Activated CD4-positive, alpha-beta T cell treated with anti-CD3 and anti-CD28 coated beads, Interleukin-2, amount 50 U/mL, for 48 hours (primary cell): ENCODE data around the gene CETP.
"Not testable (repeated sequence)": the region's sequence is repeated elsewhere in the genome, so short reads cannot be mapped to it uniquely, and the experiment has no call there.

Source experiments
- DNase-seq, 2 experiments: peaks; one replicate each; pipeline ENCODE4 v3.0.0-alpha.2; 2020

The CETP gene

DNA sequence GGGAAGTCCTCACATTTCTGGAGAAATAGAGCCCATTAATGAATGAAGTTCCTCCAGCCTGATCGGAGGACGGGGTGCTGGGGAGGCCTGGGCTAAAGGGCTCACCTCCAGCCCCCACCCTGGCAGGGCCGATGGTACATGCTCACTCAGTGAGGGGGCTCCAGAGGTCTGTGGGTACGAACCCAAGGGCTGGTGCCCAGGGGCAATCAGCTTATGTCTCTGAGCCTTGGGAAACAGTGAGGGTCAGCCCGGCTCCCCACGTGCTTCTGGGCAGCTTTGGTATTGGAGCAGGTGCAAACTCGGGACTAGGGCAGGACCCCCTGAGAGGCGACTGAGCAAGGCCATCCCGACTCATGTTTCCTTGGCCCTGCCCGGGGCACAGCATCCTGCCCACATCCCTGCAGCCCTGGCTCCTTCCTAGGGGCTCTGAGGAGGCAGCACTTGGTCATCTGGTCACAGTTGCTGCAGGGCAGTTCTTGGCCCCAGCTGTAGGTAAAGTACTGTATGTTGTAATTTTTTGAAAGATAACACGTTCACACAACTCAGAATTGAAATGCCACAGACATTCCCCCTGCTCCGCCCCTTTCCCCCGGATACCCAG lies 969 bp upstream of the CETP start:
- no peak for DNase-seq

GRCh38 chr16:56961386-56961785 lies 364 bp upstream of the CETP start:
- DNase-seq: no peak

DNA sequence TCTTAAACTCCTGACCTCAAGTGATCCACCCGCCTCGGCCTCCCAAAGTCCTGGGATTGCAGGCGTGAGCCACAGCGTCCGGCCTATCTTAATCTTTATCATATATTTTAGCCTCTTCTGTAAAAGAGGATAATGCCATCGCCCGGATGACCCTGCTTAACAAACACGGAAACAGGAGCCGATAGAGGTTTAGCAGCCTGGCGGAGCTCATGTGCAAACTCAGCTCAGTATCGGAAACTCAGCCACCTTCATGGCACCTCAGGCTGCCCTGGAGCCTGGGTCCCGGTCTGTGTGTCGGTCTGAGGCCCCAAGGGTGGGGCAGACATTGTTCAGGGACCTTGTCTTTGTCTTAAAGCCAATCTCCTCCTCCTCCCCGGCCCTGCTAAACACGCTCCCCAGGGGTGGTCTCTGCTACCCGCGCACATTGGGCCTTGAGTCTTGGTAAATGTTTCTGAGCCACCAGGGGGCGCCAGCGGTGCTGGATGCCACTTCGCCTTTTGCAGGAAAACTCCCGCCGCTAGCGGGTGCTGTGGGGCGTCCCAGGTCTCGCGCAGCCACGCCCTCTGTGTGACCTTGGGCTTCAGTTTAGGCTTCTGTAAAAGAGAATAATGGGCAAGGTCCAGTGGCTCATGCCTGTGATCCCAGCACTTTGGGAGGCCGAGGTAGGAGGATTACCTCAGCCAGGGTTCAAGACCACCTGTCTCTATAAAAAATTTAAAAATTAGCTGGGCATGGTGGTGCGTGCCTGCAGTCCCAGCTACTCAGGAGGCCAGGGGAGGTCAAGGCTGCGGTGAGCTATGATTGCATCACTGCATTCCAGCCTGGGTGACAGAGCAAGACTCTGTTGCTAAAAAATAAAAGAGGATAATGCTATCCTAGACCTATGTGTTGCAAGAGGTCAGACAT lies 2.7 kb downstream of the CETP start:
- peak; percentile 99 for DNase-seq

GRCh38 chr16:56965149-56966092 lies 3.7 kb downstream of the CETP start:
- no peak for DNase-seq

DNA sequence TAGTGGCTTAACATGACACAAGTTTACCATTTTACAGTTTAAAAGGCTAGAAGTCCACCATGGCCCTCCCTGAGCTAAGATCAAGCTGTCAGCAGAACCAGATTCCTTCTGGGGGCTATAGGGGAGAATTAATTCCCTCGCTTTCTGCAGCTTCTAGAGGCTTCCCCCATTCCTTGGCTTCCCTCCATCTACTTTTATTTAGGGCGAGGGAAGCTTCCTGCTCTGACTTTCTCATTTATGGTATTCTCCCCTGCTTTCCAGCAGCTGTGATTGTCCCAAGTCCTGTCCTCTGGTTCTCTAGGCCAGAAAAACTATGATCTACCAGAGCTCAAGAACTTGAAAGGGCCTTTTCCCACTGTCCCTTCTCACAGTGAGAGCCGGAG lies 4.3 kb downstream of the CETP start:
- no peak for DNase-seq

DNA sequence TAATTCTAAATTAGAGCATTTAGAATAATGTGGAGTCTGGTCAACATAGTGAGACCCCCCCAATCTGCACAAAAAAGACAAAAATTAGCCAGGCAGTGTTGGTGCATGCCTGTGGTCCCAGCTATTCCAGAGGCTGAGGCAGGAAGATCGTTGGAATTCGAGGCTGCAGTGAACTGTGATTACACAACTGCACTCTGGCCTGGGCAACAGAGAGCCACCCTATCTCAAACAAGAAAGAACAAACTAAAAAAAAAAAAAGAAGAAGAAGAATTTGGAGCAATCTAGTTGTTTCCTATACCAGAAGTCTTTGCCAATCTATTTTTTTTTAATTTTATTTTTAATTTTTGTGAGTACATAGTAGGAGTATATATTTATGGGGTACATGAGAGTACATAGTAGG lies 6.0 kb downstream of the CETP start:
- no peak for DNase-seq

DNA sequence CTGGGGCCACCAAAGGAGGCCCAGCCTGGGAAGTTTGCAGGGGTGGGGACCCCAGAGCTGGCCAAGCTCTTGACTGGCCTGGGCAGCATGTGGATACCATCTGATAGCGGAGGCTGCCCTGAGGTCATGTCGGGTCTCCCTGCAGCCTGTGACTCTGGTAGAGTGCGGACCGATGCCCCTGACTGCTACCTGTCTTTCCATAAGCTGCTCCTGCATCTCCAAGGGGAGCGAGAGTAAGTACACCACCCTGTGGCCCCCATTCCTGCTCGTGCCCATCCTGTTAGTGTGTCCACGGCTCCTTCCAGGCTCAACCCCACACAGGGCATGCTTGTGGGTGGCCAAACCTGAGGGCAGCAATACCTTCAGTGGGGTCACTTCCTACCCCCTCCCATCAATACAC lies 8.0 kb downstream of the CETP start:
- DNase-seq: no peak

GRCh38 chr16:56970934-56971767 lies 9.4 kb downstream of the CETP start:
- no peak for DNase-seq

DNA sequence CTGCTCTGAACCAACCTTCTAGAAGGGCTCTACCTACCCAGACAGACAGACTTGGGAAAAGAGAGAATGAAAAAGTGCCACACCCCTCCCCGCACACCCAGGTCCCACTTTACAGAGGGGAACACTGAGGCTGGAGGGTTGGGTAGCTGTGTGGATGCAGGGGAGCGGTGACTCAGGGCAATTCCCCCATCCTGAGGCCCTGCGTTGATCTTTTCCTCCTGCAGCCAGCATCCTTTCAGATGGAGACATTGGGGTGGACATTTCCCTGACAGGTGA lies 10.0 kb downstream of the CETP start:
- no peak for DNase-seq

DNA sequence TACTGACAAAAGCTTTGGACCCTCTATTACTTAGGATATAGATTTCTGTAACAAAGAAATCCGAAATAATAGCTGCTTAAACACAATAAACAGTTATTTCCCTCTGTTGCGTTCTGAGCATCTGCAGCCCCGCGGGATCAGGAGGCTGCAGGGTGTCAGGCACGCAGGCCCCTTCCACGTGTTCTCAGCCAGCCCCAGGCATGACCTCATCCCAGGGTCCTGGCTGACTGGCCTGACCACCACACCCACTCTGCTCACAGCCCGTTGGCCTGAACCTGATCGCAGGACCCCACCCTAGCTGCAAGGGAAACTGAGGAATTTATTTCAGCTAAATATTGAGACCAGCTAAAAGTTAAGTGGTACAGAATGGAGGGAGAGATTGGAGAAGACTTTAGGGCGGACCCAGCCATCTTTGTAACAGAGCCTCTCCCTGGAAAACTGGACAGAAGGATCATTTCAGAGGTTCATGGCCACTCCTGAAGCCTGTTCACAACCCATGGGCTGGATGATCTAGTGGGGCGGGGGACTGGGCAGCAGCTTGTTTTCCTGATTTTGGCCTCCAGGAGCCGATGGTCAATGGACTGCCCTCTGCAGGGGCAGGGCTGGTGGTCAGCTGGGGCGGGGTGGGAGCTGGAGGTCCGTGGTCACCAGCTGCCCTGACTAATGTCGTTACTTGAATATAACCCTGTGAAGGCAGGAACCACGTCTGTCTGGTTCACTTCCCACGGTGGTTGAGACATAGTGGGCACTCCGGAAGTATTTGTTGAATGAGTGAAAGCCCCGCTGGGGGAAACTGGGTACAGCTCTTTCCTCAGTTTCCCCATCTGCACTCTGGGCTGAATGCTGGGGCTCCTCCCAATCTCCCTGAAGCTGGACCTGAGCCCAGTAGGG lies 10.9 kb downstream of the CETP start:
- no peak for DNase-seq

DNA sequence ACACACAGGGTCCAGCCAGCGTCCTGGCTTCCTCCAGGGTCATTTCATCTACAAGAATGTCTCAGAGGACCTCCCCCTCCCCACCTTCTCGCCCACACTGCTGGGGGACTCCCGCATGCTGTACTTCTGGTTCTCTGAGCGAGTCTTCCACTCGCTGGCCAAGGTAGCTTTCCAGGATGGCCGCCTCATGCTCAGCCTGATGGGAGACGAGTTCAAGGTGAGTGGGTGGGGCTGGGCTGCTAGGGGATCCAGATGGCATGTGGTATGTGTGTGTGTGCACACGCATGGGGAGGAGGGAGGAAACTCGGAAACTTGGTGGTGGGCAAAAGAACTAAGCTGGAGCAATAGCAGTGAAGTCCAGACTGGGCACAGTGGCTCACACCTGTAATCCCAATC lies 11.5 kb downstream of the CETP start:
- no peak for DNase-seq

DNA sequence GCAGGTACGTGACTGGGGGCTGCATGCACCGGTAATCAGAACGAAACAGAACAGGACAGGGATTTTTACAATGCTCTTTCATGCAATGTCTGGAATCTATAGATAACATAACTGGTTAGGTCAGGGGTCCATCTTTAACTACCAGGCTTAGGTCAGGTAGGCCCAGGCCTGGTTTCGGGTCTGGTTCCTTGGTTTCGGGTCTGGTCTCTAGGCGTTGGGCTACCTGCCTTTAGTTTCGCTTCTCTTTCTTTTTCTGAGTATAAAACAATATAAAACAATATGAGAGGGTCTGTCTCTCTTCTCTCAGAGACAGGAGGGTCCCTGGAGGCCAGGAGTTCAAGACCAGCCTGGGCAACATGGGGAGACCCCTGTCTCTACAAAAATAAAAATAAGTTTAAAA lies 12.1 kb downstream of the CETP start:
- not testable (repeated sequence) for DNase-seq

DNA sequence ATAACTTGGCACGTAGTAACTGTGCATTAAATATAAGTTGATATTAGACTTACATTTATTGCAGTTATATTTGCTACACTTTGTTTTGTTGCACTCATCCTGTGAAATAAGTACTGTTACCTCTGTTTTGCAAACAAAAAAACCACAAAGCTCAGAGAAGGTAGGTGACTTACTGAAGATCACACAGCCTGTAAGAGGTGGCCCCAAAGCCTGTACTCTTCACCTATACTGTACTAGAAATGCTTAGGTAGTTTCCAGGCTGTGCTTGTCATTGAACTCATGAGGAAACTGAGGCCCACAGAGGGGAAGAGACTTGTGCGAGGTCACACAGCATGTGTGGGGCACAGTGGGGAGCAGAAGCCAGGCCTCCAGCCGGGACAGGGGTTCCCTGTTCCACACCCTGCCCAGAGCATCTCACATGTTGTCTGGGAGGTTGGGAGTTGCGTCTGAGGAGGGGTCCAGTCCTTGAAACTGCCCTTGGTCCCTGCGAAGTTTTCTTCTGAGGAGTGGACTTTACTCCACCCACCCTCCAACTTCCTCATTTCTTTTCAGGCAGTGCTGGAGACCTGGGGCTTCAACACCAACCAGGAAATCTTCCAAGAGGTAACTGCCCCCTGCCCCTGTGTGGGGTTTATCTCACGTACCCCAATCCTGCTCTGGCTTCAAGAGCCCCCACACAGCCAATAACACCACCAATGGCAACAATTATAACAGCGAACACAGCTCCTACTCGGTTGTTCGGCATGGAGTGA lies 13.0 kb downstream of the CETP start:
- no peak for DNase-seq

- no peak for DNase-seq
These were observed 14.0 kb downstream of the CETP start for GRCh38 chr16:56975714-56976113.

DNA sequence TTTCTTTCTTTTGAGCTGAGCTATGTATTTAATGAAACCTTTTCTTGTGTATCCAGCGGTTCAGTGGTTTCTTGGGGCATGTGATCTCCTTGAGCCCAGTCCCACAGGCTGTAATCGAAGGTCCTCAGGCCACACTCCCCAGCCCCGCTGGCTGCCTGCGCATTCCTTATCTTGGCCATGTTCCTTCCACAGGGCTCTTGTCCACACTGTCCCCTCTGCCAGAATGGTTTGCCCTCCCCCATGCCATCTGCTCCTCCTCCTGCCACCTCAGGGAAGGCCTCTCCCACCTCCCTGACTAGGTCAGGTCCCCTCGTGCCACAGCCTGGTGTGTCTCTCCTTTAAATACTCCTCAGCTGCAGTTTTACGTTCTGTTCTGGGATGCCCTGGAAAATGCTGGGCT lies 15.5 kb downstream of the CETP start:
- DNase-seq: no peak

GRCh38 chr16:56977823-56978430 lies 16.2 kb downstream of the CETP start:
- DNase-seq: no peak

- DNase-seq: no peak
These were observed 18.4 kb downstream of the CETP start for GRCh38 chr16:56980201-56980535.

DNA sequence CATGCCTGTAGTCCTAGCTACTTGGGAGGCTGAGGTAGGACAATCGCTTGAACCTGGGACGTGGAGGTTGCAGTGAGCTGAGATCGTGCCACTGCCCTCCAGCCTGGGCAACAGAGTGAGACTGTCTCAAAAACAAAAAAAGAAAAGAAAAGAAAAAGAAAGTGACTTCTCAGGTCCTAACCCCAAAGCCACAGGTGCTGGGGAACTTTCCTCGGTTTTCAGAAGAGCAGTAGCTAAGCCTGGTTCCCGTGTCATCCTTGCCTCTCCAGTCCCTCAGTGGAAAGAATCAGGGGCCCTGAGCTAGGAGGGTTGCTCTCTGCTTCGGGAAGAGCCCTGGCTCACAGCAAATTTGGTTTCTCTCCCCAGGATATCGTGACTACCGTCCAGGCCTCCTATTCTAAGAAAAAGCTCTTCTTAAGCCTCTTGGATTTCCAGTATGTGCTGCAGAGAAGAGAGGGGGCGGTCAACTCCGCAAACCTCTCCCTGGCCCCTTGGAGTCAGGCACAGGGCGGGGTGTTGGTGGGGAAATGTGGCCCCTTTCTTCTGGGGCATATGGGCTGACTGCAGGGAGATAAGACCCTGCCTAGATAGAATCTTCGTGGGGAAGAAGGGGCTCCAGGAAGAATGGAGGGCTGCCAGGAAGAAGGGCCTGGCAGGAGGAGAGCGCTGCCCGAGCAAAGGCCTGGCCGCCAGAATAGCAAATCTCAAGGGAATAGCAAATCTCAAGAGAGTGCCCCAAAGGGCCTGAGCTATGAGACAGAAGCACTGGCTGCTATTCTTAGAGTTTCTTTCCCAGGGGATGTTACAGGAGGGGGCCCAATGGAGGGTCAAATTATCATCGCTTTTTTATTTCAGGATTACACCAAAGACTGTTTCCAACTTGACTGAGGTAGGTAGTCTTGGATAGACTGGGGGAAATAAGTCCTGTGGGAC lies 19.3 kb downstream of the CETP start:
- no peak for DNase-seq

DNA sequence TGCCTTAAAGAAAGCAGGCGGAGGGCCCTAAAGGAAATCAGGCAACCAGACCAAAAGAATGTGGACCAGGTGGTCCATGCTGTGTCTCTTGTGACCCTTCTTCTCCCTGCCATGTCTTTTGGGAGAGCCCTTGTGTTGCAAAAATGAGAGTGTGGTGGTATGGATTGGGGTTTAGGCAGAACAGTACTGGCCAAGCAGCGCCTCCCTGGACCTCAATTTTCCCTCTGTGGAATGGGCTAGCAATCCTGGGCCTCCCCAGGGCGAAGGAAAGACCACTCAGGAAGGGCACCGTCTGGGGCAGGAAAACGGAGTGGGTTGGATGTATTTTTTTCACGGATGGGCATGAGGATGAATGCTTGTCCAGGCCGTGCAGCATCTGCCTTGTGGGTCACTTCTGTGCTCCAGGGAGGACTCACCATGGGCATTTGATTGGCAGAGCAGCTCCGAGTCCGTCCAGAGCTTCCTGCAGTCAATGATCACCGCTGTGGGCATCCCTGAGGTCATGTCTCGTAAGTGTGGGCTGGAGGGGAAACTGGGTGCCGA lies 20.1 kb downstream of the CETP start:
- DNase-seq: no peak
